Globus pallidus (tissue), 1 donor: ENCODE measurements around the gene TBC1D4.
A peak's percentile ranks its signal among the peaks of the same experiment; 100 is the strongest.

Source experiments
- DNase-seq: peaks from one replicate; pipeline ENCODE4 v3.0.0-alpha.2; 2015; ENCODE audit warnings: low spot score

The TBC1D4 gene

DNA sequence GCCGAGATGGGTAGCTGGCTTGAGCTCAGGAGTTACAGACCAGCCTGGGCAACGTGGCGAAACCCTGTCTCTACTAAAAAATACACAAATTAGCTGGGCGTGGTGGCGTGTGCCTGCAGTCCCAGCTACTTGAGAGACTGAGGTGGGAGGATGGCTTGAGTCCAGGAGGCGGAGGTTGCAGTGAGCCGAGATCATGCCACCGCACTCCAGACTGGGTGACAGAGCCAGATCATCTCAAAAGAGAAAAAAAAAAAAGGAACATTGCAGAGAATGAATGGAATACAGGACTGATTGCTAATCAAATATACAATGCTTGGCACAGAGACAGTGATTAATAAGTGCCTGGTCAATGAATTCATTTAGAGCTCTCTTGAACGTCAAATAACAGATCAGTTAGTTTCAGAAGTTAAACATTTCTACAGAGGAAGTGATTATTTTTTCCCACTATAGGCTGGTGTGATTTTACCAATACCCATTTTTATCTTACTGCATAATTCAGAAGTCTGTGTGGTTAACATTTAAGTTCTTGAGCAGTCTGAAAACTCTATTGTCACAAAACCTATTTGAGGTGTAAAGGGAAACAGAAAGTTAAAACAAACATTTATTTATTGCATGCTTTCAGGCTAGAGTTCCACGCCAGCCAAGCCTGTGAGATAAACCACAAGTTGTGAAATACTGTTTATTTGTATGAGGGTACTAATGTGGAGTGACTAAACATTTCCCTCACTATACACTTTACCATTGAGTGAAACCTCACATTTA lies 7.7 kb upstream of the TBC1D4 start:
- DNase-seq = no peak

DNA sequence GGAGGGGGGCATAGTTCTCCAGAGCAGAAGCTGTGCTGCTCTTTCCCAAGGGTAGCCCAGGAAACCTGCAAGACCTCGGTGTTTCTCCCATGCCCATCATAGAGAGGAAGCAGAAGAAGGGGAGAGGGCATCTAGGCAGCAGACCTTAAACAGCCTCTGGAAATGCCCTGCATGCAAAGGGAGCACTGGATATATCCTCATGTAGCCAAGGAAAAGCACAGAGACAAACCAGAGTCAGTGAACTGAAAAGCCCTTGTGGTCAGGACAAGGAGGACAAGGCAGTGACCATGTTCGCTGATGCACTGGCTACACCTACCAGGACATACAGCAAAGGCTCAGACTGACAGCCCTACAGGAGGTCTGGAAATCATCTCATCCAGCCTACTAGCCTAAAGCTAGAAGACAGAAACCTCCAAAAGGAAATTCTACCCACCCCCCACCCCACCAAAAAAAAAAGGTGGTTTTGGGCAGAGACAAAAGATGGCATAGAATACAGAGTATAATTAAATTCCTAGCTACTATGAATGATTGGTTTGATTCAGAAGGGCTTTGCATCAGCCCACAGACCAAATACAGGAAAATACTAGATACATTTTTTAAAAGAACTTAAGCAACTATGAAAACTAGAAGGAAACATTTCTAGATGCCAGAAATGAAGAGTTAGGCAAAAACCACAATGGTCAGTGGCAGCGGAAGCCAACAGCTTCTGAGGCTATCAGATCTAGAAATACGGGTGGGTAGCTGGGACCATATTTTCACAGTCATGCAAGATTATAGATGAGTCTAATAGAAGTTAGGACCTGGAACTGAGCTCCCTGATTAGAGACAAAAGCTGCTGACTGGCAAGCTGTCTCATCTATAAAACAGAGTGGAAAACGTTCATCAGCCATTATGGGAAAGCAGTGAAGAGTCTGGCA lies 4.4 kb upstream of the TBC1D4 start:
- DNase-seq = no peak

DNA sequence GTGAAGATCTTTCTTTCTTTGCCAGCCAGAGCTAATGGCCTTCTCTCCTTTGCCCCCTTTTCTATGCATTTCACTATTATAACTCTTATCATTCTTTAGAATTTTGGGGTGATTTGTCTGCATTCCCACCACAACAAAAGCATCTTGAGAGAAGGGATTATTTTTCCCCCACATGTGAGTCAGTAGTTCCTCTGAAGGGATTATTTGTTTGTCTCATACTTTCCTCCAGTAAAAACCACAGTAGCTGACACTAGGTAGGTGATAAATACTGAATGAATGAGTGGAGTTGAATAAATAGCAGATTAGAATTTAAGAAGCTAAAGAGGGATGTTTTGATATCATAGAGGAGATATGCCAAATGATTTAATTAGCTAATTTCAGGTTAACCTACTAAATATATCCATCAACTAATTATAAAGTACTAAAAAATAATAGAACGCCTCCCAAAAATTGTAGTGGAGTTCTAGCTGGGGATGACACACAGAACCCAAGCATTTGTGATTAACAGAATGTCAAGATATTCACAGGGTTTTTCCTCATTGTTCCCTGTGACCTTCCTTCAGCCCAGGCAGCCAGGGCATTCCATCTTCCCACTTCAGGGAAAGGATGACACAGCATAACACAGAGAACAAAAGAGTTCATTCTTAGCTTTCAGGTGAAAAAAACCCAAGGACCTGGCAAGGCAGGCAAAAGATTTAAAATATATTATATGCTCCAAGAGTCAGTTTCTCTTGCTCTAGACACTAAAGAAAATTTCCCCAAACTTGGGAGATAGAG lies 3.5 kb upstream of the TBC1D4 start:
- DNase-seq = no peak

DNA sequence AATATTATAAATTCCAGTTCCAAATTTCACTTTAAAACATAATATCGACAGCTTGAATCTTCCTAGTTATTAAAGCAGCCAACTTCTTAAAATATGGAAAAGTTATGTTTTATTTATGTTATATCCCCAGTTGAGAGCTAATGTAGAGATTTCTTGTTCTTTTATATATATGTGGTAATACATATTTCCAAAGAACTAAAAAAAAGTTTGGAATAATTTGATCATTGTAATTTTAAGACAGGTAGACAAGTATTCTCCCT lies 781 bp upstream of the TBC1D4 start:
- DNase-seq = no peak

DNA sequence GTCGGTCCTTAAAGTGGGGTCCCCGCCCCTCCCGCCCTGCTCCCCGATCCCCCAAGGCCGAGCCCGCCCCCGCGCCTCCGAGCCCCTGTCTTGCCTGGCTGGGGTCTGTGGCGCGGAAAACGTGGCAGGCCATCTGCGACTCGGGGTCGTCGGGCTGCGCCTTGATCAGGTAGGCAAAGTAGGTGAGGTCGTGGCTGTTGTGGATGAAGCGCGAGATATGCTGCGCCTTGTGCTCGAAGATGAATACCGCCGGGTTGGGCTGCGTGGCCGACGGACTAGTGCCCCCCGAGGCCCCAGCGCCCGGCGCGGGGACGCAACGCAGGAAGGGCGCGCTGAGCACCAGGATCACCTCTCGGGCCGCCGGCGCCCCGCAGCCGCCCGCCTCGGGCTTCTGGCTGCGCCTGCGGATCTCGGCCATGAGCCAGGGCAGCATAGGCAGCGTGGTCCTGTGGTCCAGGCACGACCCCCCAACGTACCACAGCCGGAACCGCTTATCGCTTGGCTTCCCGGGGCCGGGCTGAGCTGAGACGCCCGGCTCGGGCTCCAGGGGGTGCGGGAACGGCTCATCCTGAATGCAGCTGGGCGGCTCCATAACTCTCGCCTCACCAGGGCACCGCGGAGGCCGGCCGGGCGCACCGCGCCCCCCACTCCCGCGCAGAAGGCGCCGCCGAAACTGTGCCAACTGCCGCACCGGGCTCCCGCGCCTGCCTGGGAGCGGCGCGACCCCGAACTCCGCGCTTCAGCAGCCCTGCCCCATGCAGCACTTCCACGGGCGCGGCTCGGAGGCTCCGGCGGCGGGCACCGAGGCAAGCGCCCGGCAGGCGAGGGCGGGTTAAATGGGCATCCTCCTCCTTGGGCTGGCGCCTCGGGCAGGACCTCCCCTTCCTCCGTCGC lies 546 bp downstream of the TBC1D4 start:
- no peak for DNase-seq

DNA sequence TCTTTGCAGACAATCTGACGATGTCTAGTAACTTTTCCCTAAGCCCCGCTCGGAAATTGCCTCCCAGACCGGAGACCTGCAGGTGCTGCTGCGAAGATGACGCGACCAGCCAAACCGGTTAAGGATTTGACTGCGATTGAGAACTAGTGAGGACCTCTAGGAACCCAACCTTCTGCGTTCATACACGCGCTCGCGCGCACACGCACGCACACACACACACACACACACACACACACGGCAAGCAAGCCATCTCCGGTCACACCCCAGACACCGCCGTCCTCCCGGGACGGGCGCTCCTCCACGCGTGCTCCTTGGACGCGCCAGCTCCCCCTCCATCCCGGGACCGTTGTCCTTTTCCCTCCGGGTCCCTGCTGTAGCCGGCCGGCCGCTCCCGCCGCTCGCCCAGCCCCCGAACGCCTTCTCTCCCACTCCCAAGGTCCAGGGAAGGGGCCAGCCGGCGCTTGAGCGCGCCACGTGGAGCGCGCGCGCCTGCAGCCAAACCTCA lies 1.2 kb downstream of the TBC1D4 start:
- DNase-seq = peak; percentile 18

DNA sequence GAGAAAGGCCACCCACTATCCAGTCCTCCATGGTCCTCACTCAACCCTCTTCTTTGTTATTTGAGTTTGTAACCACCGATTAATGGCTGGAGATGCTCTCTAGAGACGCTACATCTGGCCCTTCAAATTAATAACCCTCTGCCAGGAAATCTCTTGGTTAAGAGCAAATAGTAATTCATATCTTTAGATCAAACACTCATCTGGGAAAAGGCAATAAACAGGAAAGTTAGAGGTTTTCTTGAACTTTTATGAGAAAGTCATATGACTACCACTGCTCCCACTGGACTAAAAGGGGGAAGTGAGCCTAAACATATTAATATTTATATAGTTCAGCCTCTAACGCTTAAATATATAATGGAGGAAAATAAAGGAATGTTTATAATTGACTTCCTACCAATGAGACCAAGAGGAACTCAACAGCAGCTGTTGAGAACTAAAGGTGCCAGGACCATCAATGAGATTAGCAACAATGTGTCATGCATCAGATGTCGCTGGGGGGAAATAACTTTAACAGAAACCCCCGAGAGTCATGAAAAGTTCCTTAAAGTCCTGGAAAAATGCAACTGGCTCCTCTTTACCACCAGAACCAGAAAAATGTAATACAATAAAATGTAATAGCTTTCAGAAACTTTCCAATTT lies 2.7 kb downstream of the TBC1D4 start:
- DNase-seq = no peak

DNA sequence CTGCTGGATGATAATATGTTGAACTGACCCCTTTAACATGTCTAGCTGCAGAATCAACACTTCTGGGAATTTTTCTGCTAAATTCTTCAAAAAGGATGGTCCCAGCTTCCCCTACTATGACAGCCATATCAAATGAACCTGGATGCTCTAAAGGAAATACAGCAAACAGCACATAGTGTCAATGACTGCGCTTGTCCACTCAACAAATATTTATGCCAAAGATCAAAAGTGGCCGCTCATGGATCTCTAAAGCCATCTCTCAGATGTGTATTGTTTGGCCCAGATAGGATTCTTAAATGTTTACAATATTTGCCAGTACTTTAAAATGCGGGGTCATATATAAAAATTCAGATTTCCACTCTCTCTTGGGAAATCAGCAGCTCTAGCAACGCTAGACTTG lies 3.3 kb downstream of the TBC1D4 start:
- DNase-seq = no peak

DNA sequence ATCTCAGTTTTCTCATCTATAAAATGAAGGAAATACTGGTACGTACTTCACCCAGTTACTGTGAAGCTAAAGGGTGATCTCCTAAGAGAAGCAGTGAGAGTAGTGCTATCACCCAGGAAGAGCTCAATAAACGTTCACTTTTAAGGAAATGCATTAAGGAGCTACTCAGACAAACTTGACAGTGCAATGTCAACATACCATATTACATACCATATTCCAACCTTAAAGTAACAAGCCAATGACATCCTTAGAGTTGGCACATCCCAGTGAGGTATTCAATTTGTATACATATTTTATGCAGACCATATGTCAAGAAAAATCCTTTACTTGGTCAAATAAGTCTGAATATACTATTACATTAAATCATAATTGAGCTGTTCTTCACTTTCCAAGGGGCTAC lies 7.0 kb downstream of the TBC1D4 start:
- DNase-seq = no peak

DNA sequence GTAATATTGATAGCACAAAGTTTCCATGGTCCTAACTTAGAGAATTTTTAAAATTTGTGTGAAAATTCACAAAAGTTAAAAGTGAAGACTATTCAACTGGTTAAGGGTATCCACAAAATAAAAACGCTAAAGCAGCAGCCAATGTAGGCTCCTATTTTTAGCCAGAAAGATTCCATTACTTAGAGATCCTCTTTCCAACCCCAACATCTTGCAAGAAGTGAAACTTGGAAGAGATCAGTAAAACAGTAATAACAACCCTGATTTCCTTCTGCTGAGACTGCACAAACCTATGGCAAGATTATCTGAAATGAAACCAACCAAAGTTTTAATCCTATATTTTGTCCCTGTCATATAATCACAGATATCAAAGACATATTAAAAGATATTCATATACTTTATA lies 8.5 kb downstream of the TBC1D4 start:
- peak; percentile 57 for DNase-seq

DNA sequence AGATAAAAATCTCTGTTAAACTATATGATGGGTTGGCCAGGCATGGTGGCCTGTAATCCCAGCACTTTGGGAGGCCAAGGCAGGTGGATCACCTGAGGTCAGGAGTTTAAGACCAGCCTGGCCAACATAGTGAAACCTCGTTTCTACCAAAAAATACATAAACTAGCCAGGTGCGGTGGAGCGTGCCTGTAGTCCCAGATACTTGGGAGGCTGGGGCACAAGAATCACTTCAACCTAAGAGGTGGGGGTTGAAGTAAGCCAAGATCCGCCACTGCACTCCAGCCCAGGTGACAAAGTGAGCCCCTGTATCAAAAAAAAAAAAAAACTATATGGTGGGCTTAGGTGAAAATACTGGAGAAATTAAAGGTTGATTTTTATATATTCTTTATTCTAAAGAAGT lies 11.3 kb downstream of the TBC1D4 start:
- no peak for DNase-seq

DNA sequence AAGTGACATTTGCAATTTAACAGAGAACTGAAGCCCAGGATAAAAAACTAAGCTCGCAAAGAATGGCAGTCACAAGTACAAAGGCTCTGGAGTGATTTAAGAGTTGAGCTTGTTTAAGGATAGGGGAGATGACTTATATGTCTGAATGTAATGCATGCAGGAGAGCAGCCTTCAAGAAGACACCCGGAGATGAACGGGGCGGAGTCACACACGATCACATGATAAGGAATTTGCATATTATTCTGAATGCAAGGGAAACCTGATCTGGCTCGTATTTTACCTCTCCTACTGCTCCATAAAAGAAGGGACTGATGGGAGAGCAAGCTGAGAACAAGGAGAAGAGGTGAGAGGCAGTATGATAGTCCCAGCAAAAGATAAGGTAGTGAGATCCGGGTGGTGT lies 12.9 kb downstream of the TBC1D4 start:
- DNase-seq = no peak

DNA sequence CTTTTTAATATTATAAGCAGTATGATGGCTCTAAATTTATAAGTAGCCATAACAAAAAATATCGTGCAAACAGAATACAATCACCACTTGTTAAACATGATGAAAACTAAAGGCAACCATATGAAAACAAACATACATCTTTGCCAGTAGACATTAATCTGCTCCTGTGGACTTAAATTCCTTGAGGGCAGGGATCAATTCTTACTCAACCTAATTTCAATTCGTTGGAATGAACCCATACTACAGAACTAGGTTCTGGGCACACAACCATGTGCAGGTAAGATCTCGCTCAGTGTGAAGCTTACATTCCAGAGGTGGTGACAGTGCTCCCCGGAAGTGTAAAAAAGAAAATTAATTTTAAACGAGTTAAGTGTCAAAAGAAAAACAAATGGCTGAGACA lies 13.4 kb downstream of the TBC1D4 start:
- DNase-seq = no peak

DNA sequence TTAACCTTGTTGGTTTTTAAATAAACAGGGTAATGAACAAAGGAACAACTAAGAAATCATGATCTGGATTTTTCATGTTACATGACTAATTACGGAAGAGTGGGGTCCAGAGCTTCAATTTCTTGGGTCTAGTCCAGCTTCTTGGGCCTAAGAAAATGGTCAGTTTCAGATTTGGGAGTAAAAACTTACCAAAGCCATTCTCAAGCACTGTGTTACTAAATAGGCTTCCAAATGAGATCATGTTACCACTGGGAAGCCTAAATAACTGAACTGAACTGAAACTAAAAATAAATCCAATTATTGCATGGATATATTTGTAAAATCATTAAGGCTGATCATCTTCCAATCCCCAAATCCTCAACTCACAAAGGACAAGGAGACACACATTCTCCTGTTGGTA lies 13.9 kb downstream of the TBC1D4 start:
- no peak for DNase-seq

DNA sequence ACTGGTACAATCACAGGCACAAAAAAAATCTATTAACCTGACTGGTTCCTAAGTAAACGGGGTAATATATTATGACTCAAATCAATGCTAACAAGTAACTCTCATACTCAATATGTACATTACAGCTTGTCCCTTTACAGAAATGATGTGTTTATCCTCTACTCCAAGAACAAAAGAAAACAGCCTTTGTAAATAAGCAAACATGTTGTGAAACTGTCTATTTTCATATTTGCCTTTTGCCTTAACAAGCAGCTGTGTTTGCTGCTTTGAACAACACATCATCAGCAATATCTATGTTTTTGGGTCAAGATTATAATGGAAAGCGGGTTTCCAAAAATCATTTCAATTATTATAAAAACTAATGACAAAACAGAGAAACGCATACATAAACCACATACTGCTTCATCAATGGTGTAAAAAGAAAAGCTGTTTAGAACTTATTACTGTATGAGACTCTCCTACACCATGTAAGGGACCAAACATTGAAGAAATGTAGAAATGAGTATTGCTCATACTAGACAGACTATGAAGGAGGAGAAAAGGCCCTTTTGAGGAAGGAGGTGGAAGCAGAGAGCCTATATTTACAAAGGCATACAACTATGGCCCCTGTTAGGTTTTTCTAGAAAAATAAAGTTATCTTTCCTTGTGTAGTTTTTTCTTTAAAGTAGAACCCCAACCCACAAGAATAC lies 14.8 kb downstream of the TBC1D4 start:
- no peak for DNase-seq

DNA sequence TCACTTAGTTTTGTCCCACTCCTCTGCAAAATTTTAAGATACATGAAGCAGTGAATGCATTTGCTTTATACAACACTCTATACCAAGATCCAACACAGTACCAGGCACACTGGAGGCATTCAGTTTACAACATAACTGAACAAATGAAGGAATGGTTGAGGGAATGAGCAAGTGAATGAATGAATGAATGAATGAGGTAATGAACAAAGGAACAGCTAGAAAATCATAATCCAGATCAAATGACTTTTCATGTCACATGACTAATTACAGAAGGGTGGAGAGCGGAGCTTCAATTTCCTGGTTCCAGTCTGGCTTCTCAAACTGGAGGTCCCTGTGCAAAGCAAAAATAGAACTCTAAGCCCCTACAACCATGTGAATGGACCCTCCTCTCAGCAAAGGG lies 16.7 kb downstream of the TBC1D4 start:
- DNase-seq = no peak

DNA sequence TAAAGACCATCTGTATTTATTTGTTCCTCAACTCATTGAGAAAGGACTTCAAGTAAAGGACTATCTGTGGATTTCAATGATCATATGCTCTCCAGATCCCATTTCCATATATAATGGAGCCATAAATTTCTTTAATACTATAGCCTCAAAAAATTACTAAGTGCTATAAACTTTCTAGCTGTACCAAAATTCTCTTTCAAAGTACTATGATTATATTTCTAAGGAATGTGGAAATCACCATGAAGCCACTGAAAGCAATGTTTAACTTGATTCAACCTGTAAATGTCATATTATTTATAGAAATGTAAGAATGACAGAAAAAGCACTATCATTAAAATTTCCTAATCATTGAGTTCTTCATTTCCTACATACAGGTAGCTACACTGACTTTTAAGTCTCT lies 20.7 kb downstream of the TBC1D4 start:
- no peak for DNase-seq

DNA sequence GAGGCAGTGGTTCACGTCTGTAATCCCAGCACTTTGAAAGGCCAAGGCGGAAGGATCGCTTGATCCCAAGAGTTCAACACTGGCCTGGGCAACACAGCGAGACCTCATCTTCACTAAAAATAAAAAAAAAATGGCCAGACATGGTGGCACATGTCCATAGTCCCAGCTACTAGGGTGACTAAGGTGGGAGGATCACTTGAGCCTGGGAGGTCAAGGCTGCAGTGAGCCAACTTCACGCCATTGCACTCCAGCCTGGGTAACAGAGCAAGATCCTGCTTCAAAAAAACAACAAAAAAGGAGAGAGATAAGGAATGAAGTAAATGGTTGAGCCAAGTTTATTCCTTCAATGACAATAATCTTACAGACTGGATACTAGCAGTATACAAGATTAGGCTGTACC lies 21.3 kb downstream of the TBC1D4 start:
- DNase-seq = no peak

DNA sequence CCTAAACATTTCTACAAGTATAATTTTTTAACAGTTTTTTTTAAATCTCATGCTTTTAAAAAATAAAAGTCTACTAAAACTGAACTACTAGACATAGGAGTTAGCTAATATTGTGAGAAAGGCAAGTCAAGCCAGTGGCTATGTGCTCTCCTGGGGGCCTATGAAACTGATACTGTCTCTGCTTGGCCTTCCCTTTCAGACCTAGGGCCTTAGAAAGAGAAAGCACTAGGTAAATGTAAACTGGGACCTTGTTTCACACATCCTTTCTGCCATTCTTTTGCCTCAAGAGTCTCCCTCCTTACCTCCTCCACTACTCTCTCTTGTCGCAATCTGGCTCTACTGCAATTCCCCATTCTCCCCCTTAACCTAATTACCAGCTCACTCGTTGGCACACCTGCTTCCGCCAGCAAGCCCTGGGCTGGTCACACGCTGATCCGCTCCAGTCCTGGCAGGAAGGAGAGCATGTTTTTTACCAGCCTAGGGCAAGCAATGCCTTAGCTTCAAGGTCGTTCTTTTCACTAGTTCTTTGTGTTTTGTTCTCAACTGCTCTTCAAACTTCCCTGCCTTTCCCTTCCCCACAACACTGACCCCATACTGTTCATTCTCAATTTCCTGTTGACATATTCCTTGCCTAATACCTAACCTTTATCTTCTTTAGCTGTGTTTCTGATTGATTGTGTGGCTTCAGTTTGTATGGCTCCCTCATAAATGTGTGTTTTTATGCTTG lies 23.1 kb downstream of the TBC1D4 start:
- DNase-seq = no peak

DNA sequence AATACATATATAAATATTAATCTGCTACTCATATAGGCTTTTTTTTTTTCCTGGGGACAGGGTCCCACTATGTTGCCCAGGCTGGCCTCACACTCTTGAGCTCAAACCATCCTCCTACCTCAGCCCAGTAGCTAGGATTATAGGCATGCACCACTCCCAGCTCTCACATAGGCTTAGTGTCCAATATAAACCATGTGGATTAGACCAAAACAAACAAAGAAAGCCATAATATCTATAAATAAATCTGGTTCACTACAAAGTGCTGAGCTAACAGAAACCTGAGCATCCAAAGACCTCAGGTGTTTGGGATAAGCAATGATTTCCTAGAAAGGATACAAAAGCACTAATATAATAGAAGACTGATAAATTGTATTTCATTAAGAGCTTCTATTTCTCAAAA lies 26.0 kb downstream of the TBC1D4 start:
- DNase-seq = no peak
